ENCODE data around the gene METTL2A. TPM values are rescaled to one million over a fixed set of nuclear protein-coding genes. Genes with fewer than 3 reads are reported as not detected.
A peak's percentile ranks its signal among the peaks of the same experiment; 100 is the strongest.

METTL2A gene
- polyA plus RNA-seq, 2 of the 4 experiments (the other 2 are of a cell fraction), result 23.5 to 38.2 TPM

DNA sequence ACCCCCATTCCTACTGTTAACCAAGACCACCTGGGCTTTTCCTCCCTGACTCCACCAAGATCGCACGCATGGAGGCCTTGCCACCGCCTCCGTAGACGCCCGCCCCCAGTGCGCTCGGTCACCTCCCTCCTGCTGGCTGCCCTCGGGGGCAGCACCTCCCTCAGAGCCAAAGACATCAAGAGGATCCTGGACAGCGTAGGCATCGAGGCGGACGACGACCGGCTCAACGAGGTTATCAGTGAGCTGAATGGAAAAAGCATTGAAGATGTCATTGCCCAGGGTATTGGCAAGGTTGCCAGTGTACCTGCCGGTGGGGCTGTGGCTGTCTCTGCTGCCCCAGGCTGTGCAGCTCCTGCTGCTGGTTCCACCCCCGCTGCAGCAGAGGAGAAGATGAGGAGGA, 42.1 kb upstream of the METTL2A start:
- no peak for FAIRE-seq
- ATAC-seq, result no peak
- H3K4me3 ChIP-seq, result no peak overlapping the region
- no peaks in the 10 kb centered on the region for H3K9me3 ChIP-seq
- no peak overlapping the region for H3K27ac ChIP-seq
- 70% methylated on average over 18 of the region's 18 CpGs for WGBS (ENCODE audit: missing lambda C conversion rate)
- CTCF ChIA-PET, result no interaction called here
- no peak for DNase-seq (ENCODE audit: low read depth in 1 of 2, low spot score in 1 of 2)
- TF ChIP-seq MAZ (IDR thresholded peaks at IDR 0.05; ENCODE audit: borderline replicate concordance, low read depth, low read length), result no peak
- TF ChIP-seq, protein P1, sequence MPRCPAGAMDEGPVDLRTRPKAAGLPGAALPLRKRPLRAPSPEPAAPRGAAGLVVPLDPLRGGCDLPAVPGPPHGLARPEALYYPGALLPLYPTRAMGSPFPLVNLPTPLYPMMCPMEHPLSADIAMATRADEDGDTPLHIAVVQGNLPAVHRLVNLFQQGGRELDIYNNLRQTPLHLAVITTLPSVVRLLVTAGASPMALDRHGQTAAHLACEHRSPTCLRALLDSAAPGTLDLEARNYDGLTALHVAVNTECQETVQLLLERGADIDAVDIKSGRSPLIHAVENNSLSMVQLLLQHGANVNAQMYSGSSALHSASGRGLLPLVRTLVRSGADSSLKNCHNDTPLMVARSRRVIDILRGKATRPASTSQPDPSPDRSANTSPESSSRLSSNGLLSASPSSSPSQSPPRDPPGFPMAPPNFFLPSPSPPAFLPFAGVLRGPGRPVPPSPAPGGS (IDR thresholded peaks at IDR 0.05), result no peak
- no peak overlapping the region for H3K4me2 ChIP-seq
- no peaks in the 10 kb centered on the region for H3K4me1 ChIP-seq
- POLR2A ChIA-PET, result no interaction called here

DNA sequence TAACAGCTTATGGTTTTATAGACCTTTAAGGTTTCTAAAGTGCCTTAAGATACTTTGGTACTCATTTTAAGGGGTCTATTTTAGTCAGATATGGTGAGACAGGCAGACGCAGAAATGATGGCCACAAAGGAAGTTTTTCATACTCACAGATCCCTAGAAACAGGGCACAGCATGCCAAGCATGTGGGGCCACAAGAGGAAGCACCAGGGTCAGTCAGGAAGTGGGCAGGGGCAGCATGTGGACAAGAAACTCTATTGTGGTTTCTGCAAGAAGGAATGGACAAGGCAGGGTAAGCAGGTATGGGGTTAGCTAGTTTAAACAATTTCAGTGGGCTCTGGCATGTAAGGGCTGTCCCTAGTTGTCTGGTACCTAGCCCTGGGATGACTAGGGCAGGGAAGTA, 34.8 kb upstream of the METTL2A start:
- CTCF ChIA-PET, result no interaction called here
- peak; percentile 7 for FAIRE-seq
- no peak for DNase-seq (ENCODE audit: low read depth in 1 of 2, low spot score in 1 of 2)

DNA sequence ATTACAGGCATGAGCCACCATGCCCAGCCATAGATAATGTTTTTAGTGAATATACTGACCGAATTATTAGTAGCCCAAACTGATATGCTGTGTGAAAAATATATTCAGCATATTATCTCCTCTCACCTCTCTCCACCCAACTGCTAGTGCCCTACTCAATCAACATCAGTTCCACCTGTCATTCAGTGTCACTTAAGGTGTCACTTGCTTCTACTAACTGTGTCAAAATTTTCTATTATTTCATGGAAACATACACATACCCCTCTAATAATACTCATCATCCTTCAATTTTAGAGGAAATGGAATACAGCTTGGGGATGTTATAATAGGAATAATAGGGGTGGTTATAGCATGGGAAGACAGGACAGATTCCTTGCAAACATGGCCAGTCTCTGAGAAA, 30.8 kb upstream of the METTL2A start:
- no peak overlapping the region for H3K4me2 ChIP-seq
- ChIA-PET POLR2A (no interaction called here), CTCF (no interaction called here)
- H3K4me3 ChIP-seq, result no peak overlapping the region
- no peaks in the 10 kb centered on the region for H3K9me3 ChIP-seq
- WGBS (ENCODE audit: missing lambda C conversion rate), result 13% methylated on average over 1 of the region's 1 CpG
- no peak overlapping the region for H3K27ac ChIP-seq
- no peak for TF ChIP-seq GATA3 (IDR thresholded peaks at IDR 0.05; ENCODE audit: borderline replicate concordance)
- no peak for TF ChIP-seq RFX5 (IDR thresholded peaks at IDR 0.05)
- TF ChIP-seq, protein P1 (IDR thresholded peaks at IDR 0.05), result no peak
- TF ChIP-seq KDM1A (IDR thresholded peaks at IDR 0.05; ENCODE audit: low read depth), result no peak
- TF ChIP-seq CHD2 (IDR thresholded peaks at IDR 0.05; ENCODE audit: low read length, partially characterized antibody), result no peak
- no peak for TF ChIP-seq MAZ (IDR thresholded peaks at IDR 0.05; ENCODE audit: borderline replicate concordance, low read depth, low read length)
- no peak for TF ChIP-seq JUNB (IDR thresholded peaks at IDR 0.05)
- no peak for TF ChIP-seq HOXB13 (CRISPR knock-in tag; IDR thresholded peaks at IDR 0.05; ENCODE audit: low read depth)
- no peak for TF ChIP-seq ESRRA (IDR thresholded peaks at IDR 0.05; ENCODE audit: borderline replicate concordance, low read length)
- no peak for TF ChIP-seq CHD4 (IDR thresholded peaks at IDR 0.05; ENCODE audit: borderline replicate concordance)
- TF ChIP-seq BHLHE40 (IDR thresholded peaks at IDR 0.05; ENCODE audit: low read depth, low read length), result no peak
- no peak for TF ChIP-seq JUN (IDR thresholded peaks at IDR 0.05)
- ATAC-seq (no peak), DNase-seq (ENCODE audit: low read depth in 1 of 2, low spot score in 1 of 2) (no peak), FAIRE-seq (no peak)
- no peaks in the 10 kb centered on the region for H3K4me1 ChIP-seq

More for the DNA sequence above, 34.8 kb upstream of the METTL2A start:
- no peak for TF ChIP-seq TP53 (CRISPR knock-in tag; IDR thresholded peaks at IDR 0.05)
- TF ChIP-seq PHF8 (IDR thresholded peaks at IDR 0.05; ENCODE audit: borderline replicate concordance, low read depth), result no peak
- no peak for TF ChIP-seq ZFP36 (IDR thresholded peaks at IDR 0.05; ENCODE audit: borderline replicate concordance, partially characterized antibody)
- no peak for TF ChIP-seq MAFK (IDR thresholded peaks at IDR 0.05; ENCODE audit: partially characterized antibody)
- TF ChIP-seq RCOR1 (IDR thresholded peaks at IDR 0.05; ENCODE audit: low read depth, low read length), result no peak
- TF ChIP-seq CBX8 (IDR thresholded peaks at IDR 0.05), result no peak
- TF ChIP-seq TFCP2L1 (CRISPR knock-in tag; IDR thresholded peaks at IDR 0.05), result no peak
- no peak for TF ChIP-seq CHD2 (IDR thresholded peaks at IDR 0.05; ENCODE audit: low read length, partially characterized antibody)
- no peak for TF ChIP-seq EP300 (IDR thresholded peaks at IDR 0.05)
- TF ChIP-seq KDM1A (IDR thresholded peaks at IDR 0.05; ENCODE audit: low read depth), result no peak
- no peak for TF ChIP-seq ESRRA (IDR thresholded peaks at IDR 0.05; ENCODE audit: borderline replicate concordance, low read length)
- TF ChIP-seq FOSL2 (IDR thresholded peaks at IDR 0.05), result no peak
- TF ChIP-seq FOSL2 (CRISPR knock-in tag; IDR thresholded peaks at IDR 0.05), result no peak
- TF ChIP-seq, protein P2, sequence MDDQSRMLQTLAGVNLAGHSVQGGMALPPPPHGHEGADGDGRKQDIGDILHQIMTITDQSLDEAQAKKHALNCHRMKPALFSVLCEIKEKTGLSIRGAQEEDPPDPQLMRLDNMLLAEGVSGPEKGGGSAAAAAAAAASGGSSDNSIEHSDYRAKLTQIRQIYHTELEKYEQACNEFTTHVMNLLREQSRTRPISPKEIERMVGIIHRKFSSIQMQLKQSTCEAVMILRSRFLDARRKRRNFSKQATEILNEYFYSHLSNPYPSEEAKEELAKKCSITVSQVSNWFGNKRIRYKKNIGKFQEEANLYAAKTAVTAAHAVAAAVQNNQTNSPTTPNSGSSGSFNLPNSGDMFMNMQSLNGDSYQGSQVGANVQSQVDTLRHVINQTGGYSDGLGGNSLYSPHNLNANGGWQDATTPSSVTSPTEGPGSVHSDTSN (IDR thresholded peaks at IDR 0.05), result no peak
- no peak for TF ChIP-seq HOXA7 (CRISPR knock-in tag; IDR thresholded peaks at IDR 0.05)
- no peak for TF ChIP-seq HDAC2 (IDR thresholded peaks at IDR 0.05)
- no peak for TF ChIP-seq SMC3 (IDR thresholded peaks at IDR 0.05)
- Histone ChIP-seq H3K4me1 (no peaks in the 10 kb centered on the region), H3K4me2 (no peak overlapping the region), H3K9me3 (no peaks in the 10 kb centered on the region), H3K27ac (no peak overlapping the region), H3K4me3 (no peak overlapping the region)
- no peak for ATAC-seq
- WGBS (ENCODE audit: missing lambda C conversion rate), result 34% methylated on average over 1 of the region's 1 CpG
- POLR2A ChIA-PET, result no interaction called here
